GM19372 (cell line): ENCODE results near the gene PATE4.
"Not testable (repeated sequence)": the region's sequence is repeated elsewhere in the genome, so short reads cannot be mapped to it uniquely, and the experiment has no call there.

Experiments used
- ATAC-seq: cut with Tn5 transposase; IDR thresholded peaks from one replicate; pipeline ENCODE4 v1.9.1; 2021; ENCODE audit warnings: mild to moderate bottlenecking, low read depth, moderate library complexity; ENCODE audit not compliant: unreplicated experiment

PATE4 gene

GRCh38 chr11:125833016-125833415 lies at the start of gene PATE4:
PATE4 (plus strand) TSS chr11:125833316; CDS start chr11:125833360, 44 bp downstream.
- no peak for ATAC-seq

GRCh38 chr11:125784678-125785077 lies 48.4 kb upstream of the PATE4 start:
- ATAC-seq = no peak

- no peak for ATAC-seq
Measured at GRCh38 chr11:125787827-125788226, 45.3 kb upstream of the PATE4 start, which contains the start of gene PATE3. PATE3 (plus strand) TSS chr11:125788127; CDS start chr11:125788152, 25 bp downstream.

GRCh38 chr11:125790825-125791224 lies 42.3 kb upstream of the PATE4 start:
- ATAC-seq = no peak

- ATAC-seq = no peak
Measured at GRCh38 chr11:125797641-125798040, 35.5 kb upstream of the PATE4 start.

- no peak for ATAC-seq
Measured at GRCh38 chr11:125799808-125800207, 33.3 kb upstream of the PATE4 start.

GRCh38 chr11:125802387-125802786 lies 30.7 kb upstream of the PATE4 start:
- ATAC-seq = no peak

- ATAC-seq = no peak
Measured at GRCh38 chr11:125807909-125808308, 25.2 kb upstream of the PATE4 start.

GRCh38 chr11:125835748-125836147 lies 2.6 kb downstream of the PATE4 start:
- ATAC-seq = no peak

- ATAC-seq = no peak
Measured at GRCh38 chr11:125842321-125842948, 9.3 kb downstream of the PATE4 start.

GRCh38 chr11:125846188-125846587 lies 13.1 kb downstream of the PATE4 start:
- ATAC-seq = no peak

GRCh38 chr11:125857670-125858069 lies 24.6 kb downstream of the PATE4 start:
- ATAC-seq = not testable (repeated sequence)

- not testable (repeated sequence) for ATAC-seq
Measured at GRCh38 chr11:125862786-125863185, 29.7 kb downstream of the PATE4 start.

- not testable (repeated sequence) for ATAC-seq
Measured at GRCh38 chr11:125865354-125865753, 32.2 kb downstream of the PATE4 start.

GRCh38 chr11:125869521-125869920 lies 36.4 kb downstream of the PATE4 start:
- no peak for ATAC-seq

- no peak for ATAC-seq
Measured at GRCh38 chr11:125871391-125872137, 38.4 kb downstream of the PATE4 start.

- ATAC-seq = no peak
Measured at GRCh38 chr11:125872138-125872491, 39.0 kb downstream of the PATE4 start.

GRCh38 chr11:125873881-125874555 lies 40.9 kb downstream of the PATE4 start:
- no peak for ATAC-seq

- no peak for ATAC-seq
Measured at GRCh38 chr11:125874556-125875124, 41.5 kb downstream of the PATE4 start.

GRCh38 chr11:125881291-125881690 lies 48.2 kb downstream of the PATE4 start:
- no peak for ATAC-seq

GRCh38 chr11:125883375-125883774 lies 50.3 kb downstream of the PATE4 start:
- no peak for ATAC-seq
